ENCODE data around the gene KLHL33. TPM values are rescaled to one million over a fixed set of nuclear protein-coding genes. Genes with fewer than 3 reads are reported as not detected.

The KLHL33 gene
- under 0.01 and 0.20 TPM in 2 replicates for total RNA-seq

GRCh38 chr14:20435582-20436362 lies at the start of gene KLHL33:
Gene KLHL33, minus strand, starts transcription at chr14:20436166. Its CDS starts 355 bp downstream, at chr14:20435811.

GRCh38 chr14:20469242-20469889 lies 33.4 kb upstream of the KLHL33 start, which contains the start of gene PNP:
Gene PNP, plus strand, starts transcription at chr14:20469406. Its CDS starts 119 bp downstream, at chr14:20469525.

GRCh38 chr14:20461225-20462141 lies 25.5 kb upstream of the KLHL33 start, which contains the start of gene PIP4P1:
Gene PIP4P1, minus strand, starts transcription at chr14:20461434. Its CDS starts 109 bp downstream, at chr14:20461325.

GRCh38 chr14:20454516-20455354 lies 18.8 kb upstream of the KLHL33 start, which contains the start of the genes APEX1 and OSGEP:
Gene APEX1, plus strand, starts transcription at chr14:20455226. Its CDS starts 420 bp downstream, at chr14:20455646.
Gene OSGEP, minus strand, starts transcription at chr14:20454812. Its CDS starts 129 bp downstream, at chr14:20454683.

GRCh38 chr14:20412876-20413743 lies 22.9 kb downstream of the KLHL33 start, which contains the start of gene TEP1:
Gene TEP1, minus strand, starts transcription at chr14:20413501. Its CDS starts 5,062 bp downstream, at chr14:20408439.

Small RNA genes within 50 kb of the gene (small RNA-seq; reads per million reads assigned to genes)
- 0.60 reads per million, percentile 37 among the genes with 10 or more reads in this experiment for gene RNA5SP382

Other genes with a start within 250 kb of the KLHL33 start
- gene OR11G2, start 245.3 kb downstream of the KLHL33 start, total RNA-seq, result not detected in 2 replicates
- not detected in 2 replicates for gene OR11H6, start 212.5 kb downstream of the KLHL33 start, total RNA-seq
- gene OR11H7, start 207.2 kb downstream of the KLHL33 start, total RNA-seq, result not detected in 2 replicates
- not detected in 2 replicates for gene OR11H4, start 196.9 kb downstream of the KLHL33 start, total RNA-seq
- gene TTC5, start 130.2 kb downstream of the KLHL33 start, total RNA-seq, result 12.1 and 16.4 TPM in 2 replicates
- gene CCNB1IP1, start 102.9 kb downstream of the KLHL33 start, total RNA-seq, result 30.5 and 33.8 TPM in 2 replicates
- 8.1 and 13.3 TPM in 2 replicates for gene PARP2, start 92.5 kb downstream of the KLHL33 start, total RNA-seq
- 16.5 and 20.1 TPM in 2 replicates for gene TEP1, start 22.7 kb downstream of the KLHL33 start, total RNA-seq
- 41.2 and 43.0 TPM in 2 replicates for gene OSGEP, start 18.6 kb upstream of the KLHL33 start, total RNA-seq
- 36.6 and 52.2 TPM in 2 replicates for gene APEX1, start 19.1 kb upstream of the KLHL33 start, total RNA-seq
- gene PIP4P1, start 25.3 kb upstream of the KLHL33 start, total RNA-seq, result 23.5 and 27.9 TPM in 2 replicates
- gene PNP, start 33.2 kb upstream of the KLHL33 start, total RNA-seq, result 65.0 and 73.9 TPM in 2 replicates
- not detected in 2 replicates for gene RNASE10, start 69.4 kb upstream of the KLHL33 start, total RNA-seq
- not detected in 2 replicates for gene RNASE9, start 124.9 kb upstream of the KLHL33 start, total RNA-seq
- not detected in 2 replicates for gene RNASE11, start 151.8 kb upstream of the KLHL33 start, total RNA-seq
- not detected in 2 replicates for gene RNASE12, start 155.2 kb upstream of the KLHL33 start, total RNA-seq
- not detected in 2 replicates for gene OR6S1, start 205.5 kb upstream of the KLHL33 start, total RNA-seq
- 4.7 and 25.4 TPM in 2 replicates for gene RNASE4, start 248.4 kb upstream of the KLHL33 start, total RNA-seq

Data from subcutaneous preadipocyte (primary cell).